CD4-positive, alpha-beta T cell treated with Interleukin-4 for 4 hours (primary cell): ENCODE results near the gene STAT3.
"Not testable (repeated sequence)": the region's sequence is repeated elsewhere in the genome, so short reads cannot be mapped to it uniquely, and the experiment has no call there.

Experiments used
- DNase-seq: peaks from one replicate; pipeline ENCODE4 v3.0.0-alpha.2; 2020

STAT3 gene

GRCh38 chr17:42312285-42313130 lies 75.7 kb downstream of the STAT3 start:
- peak; percentile 66 for DNase-seq

GRCh38 chr17:42312035-42312284 lies 76.3 kb downstream of the STAT3 start:
- no peak for DNase-seq

GRCh38 chr17:42311240-42312034 lies 76.8 kb downstream of the STAT3 start:
- DNase-seq, result no peak

GRCh38 chr17:42310787-42311215 lies 77.4 kb downstream of the STAT3 start:
- no peak for DNase-seq

- DNase-seq, result no peak
Observed at GRCh38 chr17:42309986-42310786, 78.1 kb downstream of the STAT3 start.

- DNase-seq, result no peak
Observed at GRCh38 chr17:42309142-42309541, 79.1 kb downstream of the STAT3 start.

GRCh38 chr17:42308446-42308845 lies 79.8 kb downstream of the STAT3 start:
- no peak for DNase-seq

- no peak for DNase-seq
Observed at GRCh38 chr17:42307362-42307927, 80.8 kb downstream of the STAT3 start.

- DNase-seq, result no peak
Observed at GRCh38 chr17:42306385-42306667, 81.9 kb downstream of the STAT3 start.

- no peak for DNase-seq
Observed at GRCh38 chr17:42305543-42306384, 82.5 kb downstream of the STAT3 start.

GRCh38 chr17:42305031-42305330 lies 83.3 kb downstream of the STAT3 start:
- not testable (repeated sequence) for DNase-seq

- DNase-seq, result no peak
Observed at GRCh38 chr17:42304187-42305030, 83.8 kb downstream of the STAT3 start.

- DNase-seq, result no peak
Observed at GRCh38 chr17:42303694-42304093, 84.5 kb downstream of the STAT3 start.

- no peak for DNase-seq
Observed at GRCh38 chr17:42301022-42301421, 87.2 kb downstream of the STAT3 start.

- DNase-seq, result not testable (repeated sequence)
Observed at GRCh38 chr17:42299913-42300312, 88.3 kb downstream of the STAT3 start.

- not testable (repeated sequence) for DNase-seq
Observed at GRCh38 chr17:42299361-42299760, 88.9 kb downstream of the STAT3 start.

GRCh38 chr17:42297775-42298174 lies 90.5 kb downstream of the STAT3 start:
- DNase-seq, result not testable (repeated sequence)

GRCh38 chr17:42296012-42296411 lies 92.2 kb downstream of the STAT3 start:
- DNase-seq, result no peak

GRCh38 chr17:42294469-42295398 lies 93.5 kb downstream of the STAT3 start:
- DNase-seq, result no peak

- DNase-seq, result no peak
Observed at GRCh38 chr17:42291129-42291528, 97.1 kb downstream of the STAT3 start.
